Suprapubic skin (tissue), 3 donors: ENCODE data around the gene ORAI1.

ENCODE experiments used
- POLR2A ChIP-seq, 2 donors: fragments of 450-650 bp; IDR thresholded peaks; one replicate each; pipeline ENCODE4 v1.6.1; 2017; ENCODE audit warnings: antibody characterized with exemption in 2 of 2, mild to moderate bottlenecking in 2 of 2, moderate library complexity in 2 of 2
- TF ChIP-seq, protein P1 (sequence below), 2 donors: fragments of 200-600 bp in 1 of 2; fragments of 450-650 bp in 1 of 2; sonication (generic) in 1 of 2; IDR thresholded peaks; one replicate each; pipeline ENCODE4 v1.5.1; 2016 to 2019; ENCODE audit warnings: antibody characterized with exemption in 2 of 2, mild to moderate bottlenecking in 1 of 2, moderate library complexity in 1 of 2

DNA sequence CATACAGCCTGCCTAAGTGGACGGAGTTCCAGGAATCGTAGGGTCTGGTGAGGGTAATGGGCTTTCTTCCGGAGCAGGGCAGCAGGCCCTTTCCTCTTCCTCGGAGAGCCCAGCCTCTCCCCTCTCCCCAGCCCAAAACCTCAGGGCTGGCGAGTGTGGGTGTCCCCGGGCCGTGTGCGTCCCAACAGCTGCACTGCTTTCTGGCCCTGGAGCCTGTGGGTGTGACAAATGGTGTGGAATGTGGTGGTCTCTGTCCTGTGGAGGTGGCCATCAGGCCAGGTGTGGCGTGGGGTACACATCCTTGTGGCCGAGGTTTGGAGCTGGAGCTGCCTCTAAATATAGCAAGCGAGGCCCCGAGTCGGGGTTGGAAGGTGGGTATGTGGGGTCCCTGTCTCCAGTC lies 8.5 kb downstream of the ORAI1 start:
- TF ChIP-seq, protein P1, sequence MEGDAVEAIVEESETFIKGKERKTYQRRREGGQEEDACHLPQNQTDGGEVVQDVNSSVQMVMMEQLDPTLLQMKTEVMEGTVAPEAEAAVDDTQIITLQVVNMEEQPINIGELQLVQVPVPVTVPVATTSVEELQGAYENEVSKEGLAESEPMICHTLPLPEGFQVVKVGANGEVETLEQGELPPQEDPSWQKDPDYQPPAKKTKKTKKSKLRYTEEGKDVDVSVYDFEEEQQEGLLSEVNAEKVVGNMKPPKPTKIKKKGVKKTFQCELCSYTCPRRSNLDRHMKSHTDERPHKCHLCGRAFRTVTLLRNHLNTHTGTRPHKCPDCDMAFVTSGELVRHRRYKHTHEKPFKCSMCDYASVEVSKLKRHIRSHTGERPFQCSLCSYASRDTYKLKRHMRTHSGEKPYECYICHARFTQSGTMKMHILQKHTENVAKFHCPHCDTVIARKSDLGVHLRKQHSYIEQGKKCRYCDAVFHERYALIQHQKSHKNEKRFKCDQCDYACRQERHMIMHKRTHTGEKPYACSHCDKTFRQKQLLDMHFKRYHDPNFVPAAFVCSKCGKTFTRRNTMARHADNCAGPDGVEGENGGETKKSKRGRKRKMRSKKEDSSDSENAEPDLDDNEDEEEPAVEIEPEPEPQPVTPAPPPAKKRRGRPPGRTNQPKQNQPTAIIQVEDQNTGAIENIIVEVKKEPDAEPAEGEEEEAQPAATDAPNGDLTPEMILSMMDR (IDR thresholded peaks at IDR 0.05), result no peak
- no peak for TF ChIP-seq POLR2A (IDR thresholded peaks at IDR 0.05)
